Uterus (tissue), 4 donors: ENCODE measurements around the gene PACRG. TPM values are rescaled to one million over a fixed set of nuclear protein-coding genes. Genes with fewer than 3 reads are reported as not detected.

Source experiments
- DNase-seq, 2 donors: peaks; one replicate each; pipeline ENCODE4 v3.0.0-alpha.2; 2019 to 2020
- H3K27ac ChIP-seq, 2 donors: fragments of 200-600 bp; sonication (generic); 1 replicate in 1 of 2; 2 replicates in 1 of 2; pipeline ENCODE4 v1.5.1; 2016 to 2018
- H3K27me3 ChIP-seq, 2 donors: fragments of 200-600 bp; sonication (generic); one replicate each; pipeline ENCODE4 v1.5.1; 2018 to 2019; ENCODE audit warnings: control low read depth in 1 of 2
- H3K36me3 ChIP-seq, 2 donors: fragments of 200-600 bp; sonication (generic); one replicate each; pipeline ENCODE4 v1.5.1; 2019; ENCODE audit warnings: control low read depth in 1 of 2
- H3K4me1 ChIP-seq, 2 donors: fragments of 200-600 bp; sonication (generic); one replicate each; pipeline ENCODE4 v1.5.1; 2018 to 2019; ENCODE audit warnings: control low read depth in 1 of 2
- H3K4me3 ChIP-seq, 2 donors: fragments of 200-600 bp; sonication (generic); 1 replicate in 1 of 2; 2 replicates in 1 of 2; pipeline ENCODE4 v1.5.1; 2018 to 2019; ENCODE audit warnings: mild to moderate bottlenecking in 1 of 2
- H3K9me3 ChIP-seq, 2 donors: fragments of 200-600 bp; sonication (generic); one replicate each; pipeline ENCODE4 v1.5.1; 2019; ENCODE audit warnings: control low read depth in 1 of 2
- CTCF ChIP-seq, 4 experiments: fragments of 200-600 bp in 2 of 4; fragments of 450-650 bp in 2 of 4; sonication (generic) in 2 of 4; IDR thresholded peaks; one replicate each; pipeline ENCODE4 v1.5.1; 2016 to 2019; ENCODE audit warnings: antibody characterized with exemption in 4 of 4, mild to moderate bottlenecking in 2 of 4, moderate library complexity in 1 of 4
- POLR2A ChIP-seq, 2 donors: fragments of 450-650 bp; IDR thresholded peaks; one replicate each; pipeline ENCODE4 v1.6.1; 2016; ENCODE audit warnings: antibody characterized with exemption in 2 of 2, mild to moderate bottlenecking in 1 of 2, moderate library complexity in 1 of 2
- intact Hi-C: fragments of 100-400 bp; cut with DNase I; formaldehyde crosslinking; loops from one replicate; pipeline ENCODE4 v1.15.1; 2023; ENCODE audit warnings: low total_unique reads
- total RNA-seq, 4 donors: library from RNA; depleted of rRNA in 3 of 4; stranded (reverse); fragments of >200 nt in 3 of 4; gene quantifications; one replicate each; pipeline versions ENCODE4 v1.1.0 to v1.2.4, GENCODE V29; 2014 to 2023
- donor health status: DM: yes; HTN: yes; CAD: no.

PACRG gene
- total RNA-seq, 4 donors from 2014 or later: 4.6 to 12.3 (median 7.5) TPM

DNA sequence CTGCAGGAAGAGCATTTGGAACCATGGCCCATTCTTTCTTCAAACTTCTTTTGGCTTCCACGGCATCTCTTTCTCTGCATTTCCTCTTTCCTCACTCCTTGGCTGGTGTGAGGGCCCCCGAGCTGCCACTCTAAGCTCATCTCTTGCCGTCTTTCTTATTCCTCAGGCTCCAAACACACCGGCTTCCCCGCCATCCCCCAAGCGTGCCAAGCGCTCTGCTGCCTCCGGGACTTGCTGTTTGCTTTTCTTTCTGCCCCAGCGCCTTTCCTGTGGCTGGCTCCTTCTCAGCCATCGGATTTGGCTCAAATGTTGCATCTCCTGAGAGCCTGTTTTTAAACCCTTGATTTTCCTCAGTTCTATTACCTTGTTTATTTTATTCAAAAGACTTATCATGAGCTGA, 172.7 kb downstream of the PACRG start:
- no peaks in the 10 kb centered on the region for H3K4me1 ChIP-seq
- H3K27me3 ChIP-seq: no peaks in the 10 kb centered on the region
- no peaks in the 10 kb centered on the region for H3K9me3 ChIP-seq
- no peak overlapping the region for H3K4me3 ChIP-seq
- H3K27ac ChIP-seq: no peak overlapping the region
- DNase-seq: no peak
- intact Hi-C loops: no loop called here
- no peak for TF ChIP-seq CTCF (IDR thresholded peaks at IDR 0.05)
- TF ChIP-seq POLR2A (IDR thresholded peaks at IDR 0.05): no peak
- no peaks in the 10 kb centered on the region for H3K36me3 ChIP-seq

DNA sequence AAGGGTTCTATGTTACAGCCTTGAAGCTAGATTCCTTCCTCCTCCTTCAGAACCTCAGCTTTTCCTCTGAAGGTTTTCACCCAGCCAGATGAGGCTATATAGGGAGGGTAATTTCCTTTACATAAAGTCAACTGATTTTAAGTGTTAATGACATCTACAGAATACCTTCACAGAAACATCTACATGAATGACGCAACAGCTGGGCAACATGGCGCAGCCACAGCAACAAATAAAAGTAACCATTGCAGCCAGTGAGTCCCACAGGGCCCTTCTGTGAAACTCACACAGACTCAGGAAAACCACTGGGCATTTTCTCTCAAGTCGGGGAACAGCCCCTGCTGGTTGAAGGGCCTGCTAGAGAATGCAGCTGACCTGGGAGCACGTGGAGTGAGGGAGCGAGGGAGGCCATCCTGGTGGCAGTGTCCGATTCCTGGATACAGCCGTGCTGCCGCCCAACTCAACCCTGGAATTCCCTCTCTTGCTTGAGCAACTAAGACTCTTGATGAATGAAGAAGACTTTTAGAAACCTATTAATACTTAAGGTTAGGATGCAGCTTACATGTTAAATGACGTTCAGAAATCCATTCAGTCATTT, 176.4 kb downstream of the PACRG start:
- Histone ChIP-seq H3K27ac (no peak overlapping the region), H3K4me1 (no peaks in the 10 kb centered on the region), H3K27me3 (no peaks in the 10 kb centered on the region), H3K9me3 (no peaks in the 10 kb centered on the region), H3K4me3 (no peak overlapping the region), H3K36me3 (no peaks in the 10 kb centered on the region)
- DNase-seq: no peak
- TF ChIP-seq POLR2A (IDR thresholded peaks at IDR 0.05) (no peak), CTCF (IDR thresholded peaks at IDR 0.05) (no peak)
- intact Hi-C loops: no loop called here

- TF ChIP-seq CTCF (IDR thresholded peaks at IDR 0.05) (no peak), POLR2A (IDR thresholded peaks at IDR 0.05) (no peak)
- intact Hi-C loops: no loop called here
These were observed 178.7 kb downstream of the PACRG start for GRCh38 chr6:162906479-162906878.

GRCh38 chr6:162907876-162908481, 180.2 kb downstream of the PACRG start:
- intact Hi-C loops: no loop called here
- H3K36me3 ChIP-seq: no peaks in the 10 kb centered on the region
- TF ChIP-seq CTCF (IDR thresholded peaks at IDR 0.05) (no peak), POLR2A (IDR thresholded peaks at IDR 0.05) (no peak)

More at GRCh38 chr6:162906479-162906878, 178.7 kb downstream of the PACRG start:
- H3K9me3 ChIP-seq: no peaks in the 10 kb centered on the region
- no peaks in the 10 kb centered on the region for H3K27me3 ChIP-seq
- DNase-seq: no peak
- H3K27ac ChIP-seq: no peak overlapping the region
- H3K4me3 ChIP-seq: no peak overlapping the region
- no peaks in the 10 kb centered on the region for H3K36me3 ChIP-seq
- no peaks in the 10 kb centered on the region for H3K4me1 ChIP-seq

DNA sequence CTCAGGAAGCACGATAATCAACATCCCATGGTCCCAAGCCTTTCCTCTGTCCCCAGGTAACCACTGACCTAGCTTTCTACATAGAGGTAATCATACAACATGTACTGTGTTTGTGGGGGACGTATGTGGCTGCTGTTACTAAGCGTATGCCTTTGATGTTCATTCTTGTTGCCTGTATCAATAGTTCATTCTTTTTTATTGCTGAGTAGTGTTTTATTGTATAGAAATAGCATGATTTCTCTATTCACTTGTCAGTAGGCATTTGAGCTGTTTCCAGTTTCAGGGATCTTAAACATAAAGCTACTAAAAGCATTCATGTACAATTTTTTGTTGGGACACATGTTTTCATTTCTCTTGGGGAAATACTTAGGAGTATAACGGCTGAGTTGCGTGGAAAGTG, 185.4 kb downstream of the PACRG start:
- Histone ChIP-seq H3K4me3 (no peak overlapping the region), H3K27ac (no peak overlapping the region), H3K36me3 (no peaks in the 10 kb centered on the region), H3K27me3 (no peaks in the 10 kb centered on the region), H3K4me1 (no peaks in the 10 kb centered on the region), H3K9me3 (no peaks in the 10 kb centered on the region)
- DNase-seq: no peak
- intact Hi-C loops: no loop called here
- TF ChIP-seq POLR2A (IDR thresholded peaks at IDR 0.05): no peak
- no peak for TF ChIP-seq CTCF (IDR thresholded peaks at IDR 0.05)

More at GRCh38 chr6:162907876-162908481, 180.2 kb downstream of the PACRG start:
- Histone ChIP-seq H3K4me1 (no peaks in the 10 kb centered on the region), H3K4me3 (no peak overlapping the region), H3K27me3 (no peaks in the 10 kb centered on the region), H3K27ac (no peak overlapping the region), H3K9me3 (no peaks in the 10 kb centered on the region)
- DNase-seq: no peak
